H1 (cell line): ENCODE results near the gene MCUB.

Source experiments
- ATF2 ChIP-seq: IDR thresholded peaks from 2 replicates; pipeline ENCODE4 v1.6.1; 2012; ENCODE audit warnings: low read length, inconsistent platforms
- CEBPB ChIP-seq: IDR thresholded peaks from 2 replicates; pipeline ENCODE4 v1.6.1; 2012; ENCODE audit warnings: low read depth, low read length
- CTCF ChIP-seq, 3 experiments: IDR thresholded peaks; 1 replicate in 2 of 3; 2 replicates in 1 of 3; pipeline versions ENCODE4 v1.5.1 to v1.6.1; 2011; ENCODE audit warnings: low read length in 3 of 3, mild to moderate bottlenecking in 3 of 3, inconsistent platforms in 2 of 3, low read depth in 1 of 3, moderate library complexity in 1 of 3; ENCODE audit not compliant: insufficient read depth in 1 of 3; ENCODE audit errors: control extremely low read depth in 1 of 3
- E2F6 ChIP-seq: IDR thresholded peaks from 2 replicates; pipeline ENCODE4 v1.6.1; 2012; ENCODE audit warnings: inconsistent platforms
- EZH2 ChIP-seq: fragments of 200-600 bp; sonication (generic); IDR thresholded peaks from 2 replicates; pipeline ENCODE4 v1.7.1; 2012; ENCODE audit warnings: low read depth, mild to moderate bottlenecking, moderate library complexity, low read length, inconsistent platforms; ENCODE audit not compliant: severe bottlenecking
- NANOG ChIP-seq: IDR thresholded peaks from 2 replicates; pipeline ENCODE4 v1.6.1; 2011; ENCODE audit warnings: low read length, low read depth, mild to moderate bottlenecking, inconsistent platforms; ENCODE audit not compliant: insufficient read depth, poor library complexity, severe bottlenecking
- POLR2A ChIP-seq, 2 experiments: IDR thresholded peaks; 1 replicate in 1 of 2; 2 replicates in 1 of 2; pipeline ENCODE4 v1.6.1; 2011; ENCODE audit warnings: low read depth in 2 of 2, low read length in 2 of 2, mild to moderate bottlenecking in 2 of 2; ENCODE audit errors: control extremely low read depth in 1 of 2
- RAD21 ChIP-seq, 2 experiments: IDR thresholded peaks in 1 of 2; conservative IDR thresholded peaks in 1 of 2; 2 replicates each; pipeline ENCODE4 v1.6.1; 2011; ENCODE audit warnings: low read depth in 2 of 2, low read length in 2 of 2, improper control_type of control experiment in 1 of 2, inconsistent platforms in 1 of 2, mild to moderate bottlenecking in 1 of 2, moderate library complexity in 1 of 2
- SP1 ChIP-seq: IDR thresholded peaks from 2 replicates; pipeline ENCODE4 v1.6.1; 2011; ENCODE audit warnings: low read depth, low read length
- TEAD4 ChIP-seq: IDR thresholded peaks from 2 replicates; pipeline ENCODE4 v1.6.1; 2012; ENCODE audit warnings: low read depth, low read length, inconsistent platforms, mixed read lengths

GRCh38 chr4:109672169-109672930 lies 112.3 kb downstream of the MCUB start:
- no peak for TF ChIP-seq POLR2A (IDR thresholded peaks at IDR 0.05; ENCODE audit: control extremely low read depth in 1 of 2, low read depth in 2 of 2, low read length in 2 of 2)
- TF ChIP-seq NANOG = no peak
- TF ChIP-seq CEBPB = no peak
- TF ChIP-seq CTCF (IDR thresholded peaks at IDR 0.05; ENCODE audit: control extremely low read depth in 1 of 3, insufficient read depth in 1 of 3, low read depth in 1 of 3, low read length in 3 of 3) = no peak
- no peak for TF ChIP-seq EZH2
- no peak for TF ChIP-seq TEAD4
- no peak for TF ChIP-seq RAD21 (IDR thresholded peaks at IDR 0.05 in 1 of 2, conservative IDR thresholded peaks at IDR 0.05 in 1 of 2; ENCODE audit: low read depth in 2 of 2, low read length in 2 of 2)
- no peak for TF ChIP-seq ATF2
- no peak for TF ChIP-seq E2F6
- no peak for TF ChIP-seq SP1
